ENCODE data around the gene WIPF3. TPM values are rescaled to one million over a fixed set of nuclear protein-coding genes. Genes with fewer than 3 reads are reported as not detected.

WIPF3 gene
- total and polyA plus RNA-seq, 4 donors: 0.10 to 0.23 (median 0.14) TPM; not detected in 1

DNA sequence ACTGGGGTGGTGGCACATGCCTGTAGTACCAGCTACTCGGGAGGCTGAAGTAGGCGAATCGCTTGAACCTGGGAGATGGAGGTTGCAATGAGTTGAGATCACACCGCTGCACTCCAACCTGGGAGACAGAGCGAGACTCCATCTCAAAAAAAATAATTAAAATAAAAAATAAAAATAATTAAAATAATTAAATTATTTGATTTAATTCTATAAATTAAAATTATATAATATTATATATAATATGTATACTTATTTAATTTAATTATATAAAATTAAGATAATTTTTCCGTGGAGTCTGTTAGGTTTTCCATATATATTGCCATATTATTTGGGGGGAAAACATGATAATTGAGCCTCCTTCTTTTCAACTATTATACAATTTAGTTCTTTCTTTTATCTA lies 12.0 kb downstream of the WIPF3 start:
- H3K27me3 ChIP-seq (ENCODE audit: control insufficient read depth in 4 of 4, insufficient read depth in 4 of 4, low read length in 3 of 4): peaks cover 0 to 3% (median 0%) of the 10 kb centered on the region in 4 donors
- WGBS: 97% methylated on average over 6 of the region's 6 CpGs
- no peak overlapping the region for H3K9ac ChIP-seq (ENCODE audit: low read depth in 1 of 2, low read length in 2 of 2)
- TF ChIP-seq FOXA1 (IDR thresholded peaks at IDR 0.05) (no peak), SP1 (IDR thresholded peaks at IDR 0.05) (no peak), YY1 (IDR thresholded peaks at IDR 0.05) (no peak), NR2F2 (IDR thresholded peaks at IDR 0.05) (no peak), HNF4G (IDR thresholded peaks at IDR 0.05) (no peak), HNF4A (conservative IDR thresholded peaks at IDR 0.05) (no peak), GABPA (IDR thresholded peaks at IDR 0.05 in 1 of 2, conservative IDR thresholded peaks at IDR 0.05 in 1 of 2) (no peak), JUND (IDR thresholded peaks at IDR 0.05) (no peak), FOXA2 (IDR thresholded peaks at IDR 0.05) (no peak), TAF1 (conservative IDR thresholded peaks at IDR 0.05) (no peak), RAD21 (IDR thresholded peaks at IDR 0.05) (no peak), ZBTB33 (IDR thresholded peaks at IDR 0.05) (no peak), RXRA (IDR thresholded peaks at IDR 0.05) (no peak), EGR1 (IDR thresholded peaks at IDR 0.05; ENCODE audit: low read depth in 2 of 2) (no peak), CTCF (IDR thresholded peaks at IDR 0.05; ENCODE audit: low read depth, low read length, missing input control) (no peak)
- TF ChIP-seq, protein P1, sequence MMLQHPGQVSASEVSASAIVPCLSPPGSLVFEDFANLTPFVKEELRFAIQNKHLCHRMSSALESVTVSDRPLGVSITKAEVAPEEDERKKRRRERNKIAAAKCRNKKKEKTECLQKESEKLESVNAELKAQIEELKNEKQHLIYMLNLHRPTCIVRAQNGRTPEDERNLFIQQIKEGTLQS (IDR thresholded peaks at IDR 0.05): no peak
- TF ChIP-seq, protein P2, sequence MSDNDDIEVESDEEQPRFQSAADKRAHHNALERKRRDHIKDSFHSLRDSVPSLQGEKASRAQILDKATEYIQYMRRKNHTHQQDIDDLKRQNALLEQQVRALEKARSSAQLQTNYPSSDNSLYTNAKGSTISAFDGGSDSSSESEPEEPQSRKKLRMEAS (IDR thresholded peaks at IDR 0.05): no peak
- TF ChIP-seq, protein P3, sequence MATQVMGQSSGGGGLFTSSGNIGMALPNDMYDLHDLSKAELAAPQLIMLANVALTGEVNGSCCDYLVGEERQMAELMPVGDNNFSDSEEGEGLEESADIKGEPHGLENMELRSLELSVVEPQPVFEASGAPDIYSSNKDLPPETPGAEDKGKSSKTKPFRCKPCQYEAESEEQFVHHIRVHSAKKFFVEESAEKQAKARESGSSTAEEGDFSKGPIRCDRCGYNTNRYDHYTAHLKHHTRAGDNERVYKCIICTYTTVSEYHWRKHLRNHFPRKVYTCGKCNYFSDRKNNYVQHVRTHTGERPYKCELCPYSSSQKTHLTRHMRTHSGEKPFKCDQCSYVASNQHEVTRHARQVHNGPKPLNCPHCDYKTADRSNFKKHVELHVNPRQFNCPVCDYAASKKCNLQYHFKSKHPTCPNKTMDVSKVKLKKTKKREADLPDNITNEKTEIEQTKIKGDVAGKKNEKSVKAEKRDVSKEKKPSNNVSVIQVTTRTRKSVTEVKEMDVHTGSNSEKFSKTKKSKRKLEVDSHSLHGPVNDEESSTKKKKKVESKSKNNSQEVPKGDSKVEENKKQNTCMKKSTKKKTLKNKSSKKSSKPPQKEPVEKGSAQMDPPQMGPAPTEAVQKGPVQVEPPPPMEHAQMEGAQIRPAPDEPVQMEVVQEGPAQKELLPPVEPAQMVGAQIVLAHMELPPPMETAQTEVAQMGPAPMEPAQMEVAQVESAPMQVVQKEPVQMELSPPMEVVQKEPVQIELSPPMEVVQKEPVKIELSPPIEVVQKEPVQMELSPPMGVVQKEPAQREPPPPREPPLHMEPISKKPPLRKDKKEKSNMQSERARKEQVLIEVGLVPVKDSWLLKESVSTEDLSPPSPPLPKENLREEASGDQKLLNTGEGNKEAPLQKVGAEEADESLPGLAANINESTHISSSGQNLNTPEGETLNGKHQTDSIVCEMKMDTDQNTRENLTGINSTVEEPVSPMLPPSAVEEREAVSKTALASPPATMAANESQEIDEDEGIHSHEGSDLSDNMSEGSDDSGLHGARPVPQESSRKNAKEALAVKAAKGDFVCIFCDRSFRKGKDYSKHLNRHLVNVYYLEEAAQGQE (IDR thresholded peaks at IDR 0.05): no peak
- H3K36me3 ChIP-seq (ENCODE audit: control insufficient read depth in 4 of 4, insufficient read depth in 3 of 4, low read depth in 1 of 4, low read length in 3 of 4): no peaks in the 10 kb centered on the region
- no peak for DNase-seq (ENCODE audit: low spot score)
- H3K9me3 ChIP-seq (ENCODE audit: control insufficient read depth in 4 of 4, low read length in 3 of 4): no peaks in the 10 kb centered on the region
- H3K4me3 ChIP-seq (ENCODE audit: low read depth in 1 of 3, low read length in 3 of 3): no peak overlapping the region
- H3K27ac ChIP-seq (ENCODE audit: low read depth in 1 of 2, low read length in 2 of 2): no peak overlapping the region
- no peaks in the 10 kb centered on the region for H3K4me1 ChIP-seq (ENCODE audit: control insufficient read depth in 4 of 4, insufficient read depth in 4 of 4, low read length in 3 of 4)

All from liver (tissue), 9 donors.